Left renal pelvis (tissue), 4 donors: ENCODE measurements around the gene ANAPC1. TPM values are rescaled to one million over a fixed set of nuclear protein-coding genes. Genes with fewer than 3 reads are reported as not detected.
"Not testable (repeated sequence)": the region's sequence is repeated elsewhere in the genome, so short reads cannot be mapped to it uniquely, and the experiment has no call there.

ENCODE experiments used
- DNase-seq, 4 donors: peaks; one replicate each; pipeline ENCODE4 v3.0.0-alpha.2; 2013; ENCODE audit warnings: low read depth in 4 of 4, low spot score in 3 of 4
- polyA plus RNA-seq, 4 donors: library from polyadenylated mRNA; unstranded; fragments of 120-200 nt; gene quantifications; one replicate each; pipeline ENCODE4 v1.2.1, GENCODE V29; 2013; ENCODE audit not compliant: insufficient read length in 4 of 4

ANAPC1 gene, protein sequence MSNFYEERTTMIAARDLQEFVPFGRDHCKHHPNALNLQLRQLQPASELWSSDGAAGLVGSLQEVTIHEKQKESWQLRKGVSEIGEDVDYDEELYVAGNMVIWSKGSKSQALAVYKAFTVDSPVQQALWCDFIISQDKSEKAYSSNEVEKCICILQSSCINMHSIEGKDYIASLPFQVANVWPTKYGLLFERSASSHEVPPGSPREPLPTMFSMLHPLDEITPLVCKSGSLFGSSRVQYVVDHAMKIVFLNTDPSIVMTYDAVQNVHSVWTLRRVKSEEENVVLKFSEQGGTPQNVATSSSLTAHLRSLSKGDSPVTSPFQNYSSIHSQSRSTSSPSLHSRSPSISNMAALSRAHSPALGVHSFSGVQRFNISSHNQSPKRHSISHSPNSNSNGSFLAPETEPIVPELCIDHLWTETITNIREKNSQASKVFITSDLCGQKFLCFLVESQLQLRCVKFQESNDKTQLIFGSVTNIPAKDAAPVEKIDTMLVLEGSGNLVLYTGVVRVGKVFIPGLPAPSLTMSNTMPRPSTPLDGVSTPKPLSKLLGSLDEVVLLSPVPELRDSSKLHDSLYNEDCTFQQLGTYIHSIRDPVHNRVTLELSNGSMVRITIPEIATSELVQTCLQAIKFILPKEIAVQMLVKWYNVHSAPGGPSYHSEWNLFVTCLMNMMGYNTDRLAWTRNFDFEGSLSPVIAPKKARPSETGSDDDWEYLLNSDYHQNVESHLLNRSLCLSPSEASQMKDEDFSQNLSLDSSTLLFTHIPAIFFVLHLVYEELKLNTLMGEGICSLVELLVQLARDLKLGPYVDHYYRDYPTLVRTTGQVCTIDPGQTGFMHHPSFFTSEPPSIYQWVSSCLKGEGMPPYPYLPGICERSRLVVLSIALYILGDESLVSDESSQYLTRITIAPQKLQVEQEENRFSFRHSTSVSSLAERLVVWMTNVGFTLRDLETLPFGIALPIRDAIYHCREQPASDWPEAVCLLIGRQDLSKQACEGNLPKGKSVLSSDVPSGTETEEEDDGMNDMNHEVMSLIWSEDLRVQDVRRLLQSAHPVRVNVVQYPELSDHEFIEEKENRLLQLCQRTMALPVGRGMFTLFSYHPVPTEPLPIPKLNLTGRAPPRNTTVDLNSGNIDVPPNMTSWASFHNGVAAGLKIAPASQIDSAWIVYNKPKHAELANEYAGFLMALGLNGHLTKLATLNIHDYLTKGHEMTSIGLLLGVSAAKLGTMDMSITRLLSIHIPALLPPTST (N-terminal part only)
- 10 to 100 TPM; 23.8 to 34.0 (median 30.2) TPM for polyA plus RNA-seq

DNA sequence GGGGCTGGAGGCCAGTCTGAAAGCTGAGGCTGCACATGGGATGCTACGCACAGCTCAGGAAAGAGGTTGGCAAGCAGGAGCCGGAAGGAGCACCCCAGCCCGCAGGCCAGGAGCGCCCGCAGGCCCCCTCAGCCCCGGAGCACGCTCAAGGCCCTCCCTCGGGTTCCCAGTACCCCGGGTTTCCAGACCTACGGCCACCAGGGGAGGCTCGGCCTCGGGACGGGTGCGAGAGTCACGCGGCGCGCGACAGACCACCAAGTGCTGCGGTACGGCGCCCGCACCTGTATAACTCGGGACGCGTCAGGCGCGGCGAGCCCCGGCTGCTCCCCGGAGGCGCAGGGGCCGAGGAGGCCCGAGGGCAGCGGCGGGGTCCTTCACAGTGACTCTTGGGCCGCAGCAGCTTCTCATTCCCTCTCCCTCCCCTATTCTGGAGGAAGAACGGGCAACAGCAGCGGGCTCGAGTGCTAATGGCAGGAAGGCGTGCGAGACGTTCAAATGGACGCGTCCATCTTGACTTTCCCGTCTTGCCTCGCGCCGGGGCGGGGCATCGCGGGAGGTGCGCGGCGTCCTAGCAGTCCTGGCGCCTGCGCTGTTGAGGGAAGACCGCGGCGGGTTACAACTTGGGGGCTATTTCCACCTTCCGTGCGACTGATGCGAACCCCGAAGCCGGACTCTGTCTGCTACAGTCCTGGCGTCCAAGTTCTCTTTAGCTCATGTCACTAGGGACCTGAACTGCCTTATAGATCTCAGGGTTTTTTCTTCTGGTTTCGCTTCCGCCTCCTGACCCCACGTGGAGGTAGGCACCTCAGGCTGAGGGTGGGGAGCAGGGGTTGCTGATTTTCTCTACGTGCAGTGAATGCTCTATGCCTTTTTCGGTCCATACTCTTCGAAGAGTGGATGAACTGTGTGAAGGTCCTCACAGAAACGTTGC lies at the start of gene ANAPC1:
ANAPC1 (minus strand) TSS at position 533 of the 931 bp plus-strand sequence. CDS start 3,368 bp downstream, outside the sequence.
- peak in 1 of 4 donors; percentile 65 for DNase-seq

DNA sequence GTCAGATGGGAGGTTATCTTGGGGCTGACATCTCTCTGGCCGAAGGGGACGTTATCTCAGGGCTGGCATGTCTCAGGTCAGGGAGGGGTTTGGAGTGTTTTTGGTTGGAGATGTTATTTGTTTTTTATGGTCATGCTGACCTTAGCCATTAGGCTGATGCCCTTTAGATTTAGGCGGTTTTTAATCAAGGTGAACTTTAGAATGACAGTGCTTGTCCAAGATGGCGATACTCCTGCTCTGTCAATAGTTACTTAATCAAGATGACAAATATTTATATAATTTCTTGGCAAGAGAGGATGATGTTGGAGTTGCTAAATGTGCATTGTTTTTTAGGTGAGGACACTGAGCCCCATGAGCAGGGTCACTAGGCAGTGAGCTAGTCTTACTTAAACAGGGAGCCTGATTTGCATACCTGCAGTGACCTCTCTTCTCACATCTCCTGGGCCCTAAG lies 48.9 kb upstream of the ANAPC1 start:
- DNase-seq: no peak

DNA sequence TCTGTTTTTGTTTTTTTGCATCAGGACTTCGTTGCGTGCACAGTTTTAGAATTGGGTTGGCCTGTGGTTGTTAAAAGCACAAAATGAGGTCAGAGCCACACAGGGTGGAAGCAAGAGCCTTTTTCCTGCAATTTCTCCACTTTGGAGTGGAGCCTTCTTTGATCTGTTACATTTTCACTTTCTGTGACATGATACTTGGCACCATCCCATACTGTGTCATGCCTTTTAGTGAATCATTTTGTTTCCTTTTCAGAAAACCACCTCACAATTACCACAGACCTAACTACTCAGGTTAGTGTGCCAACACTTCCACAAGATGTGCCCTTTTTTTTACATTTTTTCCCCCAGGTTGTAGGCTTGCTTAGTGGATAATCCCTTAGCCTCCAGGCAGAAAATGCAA lies 46.9 kb upstream of the ANAPC1 start:
- no peak for DNase-seq

DNA sequence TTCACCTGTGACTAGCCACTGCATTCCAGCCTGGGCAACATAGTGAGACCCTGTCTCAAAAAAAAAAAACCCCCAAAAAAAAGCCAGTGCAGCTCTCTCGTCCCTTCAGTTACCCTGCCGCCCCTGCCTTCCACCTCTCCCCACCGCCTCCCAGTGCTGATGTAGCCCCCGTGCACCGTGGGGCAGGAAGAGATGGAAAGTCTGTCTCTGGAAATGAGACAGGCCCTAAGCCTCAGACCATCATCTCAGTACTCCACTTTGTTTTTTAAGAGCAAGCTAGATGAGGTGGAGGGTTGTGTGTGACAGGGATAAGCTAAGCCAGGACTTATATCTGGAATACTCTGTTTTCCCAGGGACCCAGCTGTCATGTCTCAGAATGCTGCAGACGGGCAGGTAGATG lies 46.4 kb upstream of the ANAPC1 start:
- DNase-seq: no peak

DNA sequence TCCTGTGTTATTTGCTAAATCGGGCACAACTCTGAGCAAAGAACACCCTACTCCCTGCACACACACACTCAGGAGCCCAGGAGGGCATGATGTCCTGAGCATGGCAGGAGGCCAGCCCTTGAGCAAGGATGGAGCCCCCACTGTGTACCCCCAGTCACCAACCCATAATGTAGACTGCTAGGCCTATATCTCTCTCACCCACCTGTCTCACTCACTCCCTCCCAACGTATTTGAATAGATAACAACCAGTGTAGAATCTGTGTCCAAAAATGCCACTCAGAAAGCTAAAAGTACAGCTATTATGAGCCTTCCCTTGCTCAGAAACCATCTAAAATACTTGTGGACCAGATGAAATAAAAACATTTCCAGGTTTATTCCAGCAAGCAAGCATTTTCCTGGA lies 43.7 kb upstream of the ANAPC1 start:
- DNase-seq: no peak

DNA sequence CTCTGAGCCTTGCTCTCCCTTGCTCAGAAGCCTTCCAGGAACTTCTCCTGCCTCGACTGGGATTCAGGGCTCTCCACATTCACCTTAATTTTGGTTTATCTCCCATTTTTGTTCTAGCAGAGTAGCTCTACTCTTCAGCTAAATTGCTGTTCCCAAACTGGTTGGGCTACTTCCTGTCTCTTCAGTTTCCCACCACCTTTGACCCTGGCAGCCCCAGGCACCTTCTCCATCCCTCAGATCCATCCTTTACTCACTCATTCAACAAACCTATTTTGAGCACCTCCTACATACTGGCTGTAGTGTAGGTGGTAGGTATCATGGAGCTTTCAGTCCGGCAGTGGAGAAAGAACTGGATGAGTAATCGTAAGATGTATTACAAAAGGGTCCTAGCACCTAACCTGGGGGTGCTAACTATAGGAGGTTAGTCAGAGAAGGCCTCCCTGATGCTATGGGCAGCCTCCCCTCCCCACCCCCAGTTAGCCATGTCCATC lies 40.7 kb upstream of the ANAPC1 start:
- no peak for DNase-seq

DNA sequence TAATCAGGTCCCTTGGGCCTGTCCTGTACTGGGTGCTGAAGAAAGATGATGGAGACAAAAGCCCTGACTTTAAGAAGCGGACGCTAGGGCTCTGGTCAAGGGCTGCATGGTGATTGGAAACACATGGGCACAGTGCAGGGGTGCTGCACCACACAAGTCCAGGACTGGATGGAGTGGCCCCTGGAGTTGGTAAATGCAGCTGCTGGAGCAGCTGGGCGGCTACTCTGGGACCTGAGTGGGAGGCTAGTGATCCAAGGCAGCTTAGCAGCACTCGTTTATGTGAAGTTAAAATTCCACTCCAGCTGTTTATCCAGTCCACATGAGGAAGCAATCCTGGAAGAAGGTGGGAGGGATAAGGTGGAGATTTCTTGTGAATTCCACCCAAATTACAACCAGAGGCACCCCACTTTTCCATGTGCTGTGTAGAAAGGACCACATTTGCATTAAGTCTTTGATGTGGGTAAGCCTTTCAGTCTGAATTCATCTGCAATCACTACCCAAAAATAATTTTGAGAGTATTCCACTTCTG lies 39.3 kb upstream of the ANAPC1 start:
- DNase-seq: no peak

DNA sequence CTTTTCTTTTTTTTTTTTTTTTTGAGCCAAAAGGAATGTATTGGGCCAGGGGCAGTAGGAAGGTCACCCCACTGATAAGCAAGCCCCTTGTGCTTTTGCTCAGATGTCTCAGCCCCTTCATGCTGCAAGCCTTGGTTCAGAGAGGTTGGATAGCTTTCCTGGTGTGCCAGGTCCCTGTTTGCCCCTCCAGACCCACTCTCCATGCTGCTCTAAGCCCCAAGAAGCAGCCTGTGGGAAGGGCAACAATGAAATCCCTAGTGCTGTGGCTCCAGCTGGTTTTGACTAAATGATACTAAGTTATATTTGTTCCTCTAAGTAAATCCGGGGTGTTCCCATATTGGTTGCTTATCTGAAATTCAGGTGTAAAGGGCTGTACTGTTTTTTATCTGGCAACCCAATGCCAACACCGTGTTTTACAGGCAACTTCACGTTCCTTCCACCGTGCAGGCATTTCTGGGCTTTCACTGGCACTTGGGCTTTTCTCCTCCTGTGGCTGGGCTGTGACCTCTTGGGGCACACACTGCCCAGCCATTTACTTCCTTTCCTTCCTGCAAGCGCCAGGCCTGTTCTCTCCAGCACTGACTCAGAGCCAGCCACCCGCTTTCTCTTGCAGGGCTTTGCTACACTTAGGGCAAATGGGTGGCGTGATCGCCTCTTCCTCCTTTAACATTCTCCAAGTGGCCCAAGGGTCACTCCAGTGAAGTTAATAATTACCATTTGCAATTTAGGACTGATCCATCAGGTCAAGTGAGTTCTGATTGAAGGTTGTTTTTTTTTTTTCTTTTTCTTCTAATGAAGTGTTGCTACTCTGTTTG lies 36.0 kb upstream of the ANAPC1 start:
- DNase-seq: no peak

DNA sequence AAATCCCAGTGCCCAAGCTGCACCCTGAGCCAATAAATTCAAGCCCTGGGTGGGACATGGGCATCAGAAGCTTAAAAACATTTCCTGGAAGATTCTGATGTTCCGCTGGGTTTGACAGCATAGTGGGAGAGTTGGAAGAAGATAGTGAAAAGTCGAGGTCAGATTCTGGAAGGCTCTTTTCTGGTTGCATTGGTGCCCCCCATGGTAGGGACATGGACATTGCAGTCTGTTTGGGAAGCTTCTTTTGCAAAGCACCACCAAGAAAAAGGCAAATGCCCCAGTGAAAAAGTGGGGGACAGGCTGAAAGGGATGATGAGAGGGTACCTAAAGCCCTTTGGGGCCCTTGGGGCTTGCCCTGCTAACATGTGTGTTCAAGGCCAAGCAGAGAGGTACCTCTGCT lies 35.4 kb upstream of the ANAPC1 start:
- DNase-seq: no peak

DNA sequence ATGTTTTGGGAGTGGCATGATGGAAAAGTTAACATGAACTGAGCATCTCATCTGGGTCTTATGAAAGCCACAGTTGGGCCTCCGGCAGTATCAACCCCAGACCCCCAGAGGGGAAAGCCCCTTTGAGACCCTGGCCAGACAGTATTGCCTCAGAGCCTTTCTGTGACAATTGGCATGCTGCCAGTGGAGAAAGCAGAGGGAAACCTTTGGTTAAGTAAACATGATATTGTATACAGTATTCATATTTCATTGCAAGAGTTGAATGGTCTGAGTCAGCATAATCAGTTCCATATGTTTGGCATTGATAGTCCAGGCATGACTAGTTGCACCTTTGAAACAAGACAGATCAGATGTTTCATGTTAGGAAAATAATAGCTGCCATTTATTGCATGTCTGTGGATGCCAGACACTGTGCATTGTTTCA lies 34.4 kb upstream of the ANAPC1 start:
- DNase-seq: no peak

DNA sequence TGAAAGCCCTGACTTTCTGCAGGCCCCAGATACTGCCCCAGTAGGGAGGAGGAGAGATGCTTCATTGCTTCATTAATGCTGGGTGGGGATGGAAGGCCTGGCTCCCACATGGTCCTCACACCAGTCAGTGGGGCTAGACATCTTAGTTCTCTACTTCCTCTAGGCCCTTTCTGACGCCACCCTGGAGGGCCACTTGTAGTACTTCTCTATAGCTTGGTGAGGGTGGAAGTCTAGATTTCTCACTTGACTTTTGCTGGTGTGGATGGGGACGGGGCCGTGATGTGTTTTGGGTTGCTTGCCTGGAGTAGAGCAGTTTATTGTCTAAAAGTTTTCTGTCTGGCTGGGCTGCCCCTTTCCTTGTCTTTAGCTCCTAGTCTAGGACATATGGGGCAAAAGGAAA lies 33.1 kb upstream of the ANAPC1 start:
- DNase-seq: no peak

DNA sequence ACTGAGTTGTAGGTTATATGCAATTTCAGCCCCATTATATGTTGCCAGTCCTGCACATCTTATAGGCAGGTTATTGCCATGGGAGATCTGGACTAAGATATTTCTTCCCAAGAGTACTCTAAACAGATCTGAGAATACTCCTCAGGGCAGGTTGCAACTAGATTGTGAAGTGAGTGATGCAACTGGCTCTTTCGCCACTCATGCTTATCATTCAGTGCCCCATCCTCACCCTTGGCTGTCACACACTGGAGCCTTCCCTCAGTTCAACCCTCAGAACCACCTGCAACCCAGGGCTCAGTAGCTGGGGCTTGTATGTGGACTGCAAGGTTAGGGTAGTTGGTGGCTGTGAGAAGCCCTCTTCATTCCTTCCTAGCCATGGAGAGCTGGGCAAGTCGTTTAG lies 28.6 kb upstream of the ANAPC1 start:
- no peak for DNase-seq

DNA sequence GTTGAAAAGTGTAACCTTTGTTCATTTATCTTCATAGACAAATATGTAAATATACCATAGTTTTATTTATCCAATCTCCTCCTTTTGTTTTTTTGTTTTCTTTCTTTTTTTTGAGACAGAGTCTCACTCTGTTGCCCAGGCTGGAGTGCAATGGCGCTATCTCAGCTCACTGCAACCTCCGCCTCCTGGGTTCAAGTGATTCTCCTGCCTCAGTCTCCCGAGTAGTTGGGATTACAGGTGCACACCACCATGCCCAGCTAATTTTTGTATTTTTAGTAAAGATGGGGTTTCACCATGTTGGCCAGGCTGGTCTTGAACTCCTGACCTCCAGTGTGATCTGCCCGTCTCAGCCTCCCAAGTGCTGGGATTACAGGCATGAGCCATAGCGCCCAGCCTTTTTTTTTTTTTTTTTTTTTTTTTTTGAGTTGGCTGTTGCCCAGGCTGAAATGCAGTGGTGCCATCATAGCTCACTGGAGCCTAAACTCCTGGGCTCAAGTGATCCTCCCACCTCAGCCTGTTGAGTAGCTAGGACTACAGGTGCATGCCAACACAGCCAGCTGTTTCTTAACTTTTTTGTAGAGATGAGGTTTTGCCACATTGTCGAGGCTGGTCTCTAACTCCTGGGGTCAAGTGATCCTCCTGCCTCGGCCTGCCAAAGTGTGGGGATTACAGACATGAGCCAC lies 27.4 kb upstream of the ANAPC1 start:
- not testable (repeated sequence) for DNase-seq

DNA sequence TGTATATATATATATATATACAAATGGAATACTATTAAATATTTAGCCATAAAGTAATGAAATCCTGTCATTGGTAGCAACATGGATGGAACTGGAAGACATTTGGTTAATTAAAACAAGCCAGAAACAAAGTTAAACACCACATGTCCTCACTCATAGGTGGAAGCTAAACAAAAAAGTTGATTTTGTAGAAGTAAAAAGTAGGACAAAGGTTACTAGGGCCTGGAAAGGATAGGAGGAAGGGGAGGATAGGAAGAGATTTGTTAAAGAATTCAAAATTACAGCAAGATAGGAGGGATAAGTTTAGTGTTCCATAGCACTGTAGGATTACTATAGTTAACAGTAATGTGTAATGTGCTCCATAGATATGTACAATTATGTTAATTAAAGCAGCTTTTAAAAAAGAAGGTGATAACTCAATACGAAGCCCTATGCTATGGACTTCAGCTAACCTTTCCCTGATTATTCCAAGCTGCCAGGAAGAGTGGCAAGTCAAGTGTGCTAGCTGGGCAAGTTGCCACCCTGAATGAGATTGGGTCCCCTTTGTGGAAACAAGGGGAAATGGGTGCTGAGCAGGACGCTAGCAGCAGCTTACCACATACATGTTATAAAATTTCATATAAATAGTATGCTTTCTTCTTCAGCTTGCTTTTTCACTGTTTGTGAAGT lies 26.8 kb upstream of the ANAPC1 start:
- DNase-seq: no peak

DNA sequence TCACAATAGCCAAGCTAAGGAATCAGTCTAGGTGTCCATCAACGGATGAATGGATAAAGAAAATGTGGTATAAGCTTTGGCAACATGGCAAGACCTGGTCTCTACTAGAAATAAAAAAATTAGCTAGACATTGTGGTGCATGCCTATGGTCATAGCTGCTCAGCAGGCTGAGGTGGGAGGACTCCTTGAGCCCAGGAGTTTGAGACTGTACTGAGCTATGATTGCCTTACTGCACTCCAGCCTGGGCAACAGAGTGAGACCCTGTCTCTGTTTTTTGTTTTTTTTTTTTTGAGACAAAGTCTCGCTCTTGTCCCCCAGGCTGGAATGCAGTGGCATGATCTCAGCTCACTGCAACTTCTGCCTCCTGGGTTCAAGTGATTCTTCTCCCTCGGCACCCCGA lies 26.0 kb upstream of the ANAPC1 start:
- DNase-seq: not testable (repeated sequence)

DNA sequence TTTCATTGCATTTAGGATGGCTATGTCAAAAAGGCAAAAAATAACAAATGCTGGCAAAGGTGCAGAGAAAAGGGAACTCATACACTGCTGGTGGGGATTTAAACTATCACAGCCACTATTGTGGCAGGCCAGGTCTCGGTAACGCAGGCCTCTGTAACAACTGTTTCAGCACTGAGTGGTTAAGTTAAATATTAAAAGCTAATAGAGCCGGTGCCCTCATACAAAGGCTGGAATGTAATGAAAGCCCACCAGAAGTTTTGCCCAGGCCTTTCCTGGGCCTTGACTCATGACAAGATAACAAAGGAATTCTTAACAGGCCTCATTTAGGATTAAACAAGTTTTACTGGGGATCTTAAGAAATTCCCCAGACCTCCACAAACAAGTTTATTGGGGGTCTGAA lies 25.1 kb upstream of the ANAPC1 start:
- DNase-seq: no peak

DNA sequence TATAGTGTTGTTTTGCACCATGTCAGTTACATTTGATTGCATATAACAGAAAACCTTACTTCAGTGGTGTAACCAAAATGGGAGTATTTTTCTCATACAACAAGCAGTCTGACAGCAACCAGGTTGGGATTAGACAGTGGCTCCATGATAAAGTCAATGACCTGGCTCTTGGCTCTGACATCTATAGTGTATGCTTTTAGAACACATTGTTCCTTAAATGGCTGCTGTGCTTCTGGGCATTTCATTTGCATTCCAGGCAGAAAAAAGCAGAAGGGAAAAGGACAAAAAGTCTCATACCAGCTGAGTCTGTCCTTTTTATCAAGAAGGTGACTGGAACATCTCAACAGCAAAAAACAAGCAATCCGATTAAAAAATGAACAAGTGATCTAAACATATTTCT lies 24.6 kb upstream of the ANAPC1 start:
- no peak for DNase-seq
